Fibroblast of mammary gland (primary cell): ENCODE measurements around the gene LIMA1.
"Not testable (repeated sequence)": the region's sequence is repeated elsewhere in the genome, so short reads cannot be mapped to it uniquely, and the experiment has no call there.

ENCODE experiments used
- DNase-seq: peaks from one replicate; pipeline ENCODE4 v3.0.0-alpha.2; 2010; ENCODE audit warnings: low read depth
- H3K4me3 ChIP-seq: 2 replicates; pipeline ENCODE4 v1.5.1; 2011; ENCODE audit warnings: low read depth, mild to moderate bottlenecking, low read length, moderate library complexity; ENCODE audit not compliant: control insufficient read depth
- TF ChIP-seq, protein P1 (sequence below): conservative IDR thresholded peaks from 2 replicates; pipeline ENCODE4 v1.5.1; 2011; ENCODE audit warnings: low read depth, low read length, inconsistent platforms; ENCODE audit not compliant: control insufficient read depth, insufficient read depth

Gene LIMA1

DNA sequence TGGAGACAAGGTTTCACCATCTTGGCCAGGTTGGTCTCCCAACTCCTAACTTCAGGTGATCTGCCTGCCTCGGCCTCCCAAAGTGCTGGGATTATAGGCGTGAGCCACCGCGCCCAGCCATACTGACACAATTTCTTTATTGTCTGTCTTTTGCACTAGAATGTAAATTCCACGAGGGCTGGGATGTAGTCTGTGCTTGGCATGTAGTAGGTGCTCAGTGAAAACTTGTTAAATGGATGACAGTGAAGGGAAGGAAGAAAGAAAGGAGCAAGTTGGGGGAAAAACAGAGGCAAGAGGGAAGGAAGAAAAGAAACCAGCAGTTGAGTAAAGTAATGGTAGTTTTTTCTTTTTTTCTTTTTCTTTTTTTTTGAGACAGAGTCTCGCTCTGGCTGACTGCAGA, 53.1 kb downstream of the LIMA1 start:
- H3K4me3 ChIP-seq, result no peak overlapping the region
- TF ChIP-seq, protein P1, sequence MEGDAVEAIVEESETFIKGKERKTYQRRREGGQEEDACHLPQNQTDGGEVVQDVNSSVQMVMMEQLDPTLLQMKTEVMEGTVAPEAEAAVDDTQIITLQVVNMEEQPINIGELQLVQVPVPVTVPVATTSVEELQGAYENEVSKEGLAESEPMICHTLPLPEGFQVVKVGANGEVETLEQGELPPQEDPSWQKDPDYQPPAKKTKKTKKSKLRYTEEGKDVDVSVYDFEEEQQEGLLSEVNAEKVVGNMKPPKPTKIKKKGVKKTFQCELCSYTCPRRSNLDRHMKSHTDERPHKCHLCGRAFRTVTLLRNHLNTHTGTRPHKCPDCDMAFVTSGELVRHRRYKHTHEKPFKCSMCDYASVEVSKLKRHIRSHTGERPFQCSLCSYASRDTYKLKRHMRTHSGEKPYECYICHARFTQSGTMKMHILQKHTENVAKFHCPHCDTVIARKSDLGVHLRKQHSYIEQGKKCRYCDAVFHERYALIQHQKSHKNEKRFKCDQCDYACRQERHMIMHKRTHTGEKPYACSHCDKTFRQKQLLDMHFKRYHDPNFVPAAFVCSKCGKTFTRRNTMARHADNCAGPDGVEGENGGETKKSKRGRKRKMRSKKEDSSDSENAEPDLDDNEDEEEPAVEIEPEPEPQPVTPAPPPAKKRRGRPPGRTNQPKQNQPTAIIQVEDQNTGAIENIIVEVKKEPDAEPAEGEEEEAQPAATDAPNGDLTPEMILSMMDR, result no peak
- DNase-seq, result no peak

DNA sequence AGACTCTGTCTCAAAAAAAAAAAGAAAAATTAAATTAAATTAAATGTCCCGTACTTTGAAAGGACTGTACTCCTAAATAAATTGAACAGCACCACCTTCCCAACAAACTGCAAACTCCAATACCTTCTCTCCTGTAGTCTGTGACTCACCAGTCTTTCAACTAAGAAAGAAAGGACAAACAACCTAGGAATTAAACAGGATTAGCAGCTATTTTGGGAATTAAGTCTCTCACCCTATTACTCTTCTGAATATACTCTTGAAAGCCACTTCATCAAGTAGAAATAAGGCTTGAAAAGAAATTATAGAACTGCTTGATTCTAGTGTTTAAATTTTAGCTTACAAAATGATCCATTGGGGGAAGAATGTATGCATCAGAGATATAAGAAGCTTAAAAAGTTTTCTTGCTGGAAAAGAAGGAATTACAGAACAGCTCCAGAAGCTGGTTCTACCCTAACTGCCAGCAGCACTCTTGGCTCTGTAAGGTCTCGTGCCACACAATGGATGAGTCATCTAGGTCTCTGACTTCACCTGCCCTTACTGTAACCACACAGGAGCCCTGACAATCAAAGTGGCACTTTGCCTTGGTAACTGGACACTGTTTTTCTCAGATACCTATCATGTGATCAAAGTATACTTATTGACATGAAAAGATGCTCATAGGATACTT, 59.2 kb downstream of the LIMA1 start:
- TF ChIP-seq, protein P1, result no peak

DNA sequence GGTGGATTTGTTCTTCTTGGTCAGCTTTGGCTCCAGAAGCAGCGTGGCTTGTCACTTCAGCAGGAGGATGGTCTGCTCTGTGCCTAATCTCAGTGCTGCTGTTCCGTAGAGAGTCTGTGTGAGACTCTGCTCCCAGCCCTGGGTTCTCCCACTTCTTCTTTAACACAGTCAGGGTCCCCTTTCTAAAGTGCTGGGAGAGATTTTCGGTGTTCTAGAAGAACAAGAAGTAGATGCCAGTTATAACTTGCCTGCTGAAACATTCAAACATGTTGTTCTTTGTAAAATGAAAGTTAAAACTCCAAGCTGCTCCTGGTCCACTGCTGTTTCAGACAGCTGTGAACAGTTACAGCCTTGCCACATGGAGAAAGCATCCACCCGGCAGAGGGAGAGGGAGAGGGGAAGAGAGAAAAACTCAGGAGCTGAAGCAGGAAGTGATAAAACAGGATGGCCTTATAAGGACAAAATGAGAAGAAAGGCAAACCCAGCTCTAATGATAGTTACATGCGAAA, 61.0 kb downstream of the LIMA1 start:
- H3K4me3 ChIP-seq, result peak overlapping the region; percentile 100
- TF ChIP-seq, protein P1, result peak; percentile 48
- DNase-seq, result peak; percentile 91

More for the DNA sequence above, 59.2 kb downstream of the LIMA1 start:
- H3K4me3 ChIP-seq, result no peak overlapping the region
- DNase-seq, result no peak

DNA sequence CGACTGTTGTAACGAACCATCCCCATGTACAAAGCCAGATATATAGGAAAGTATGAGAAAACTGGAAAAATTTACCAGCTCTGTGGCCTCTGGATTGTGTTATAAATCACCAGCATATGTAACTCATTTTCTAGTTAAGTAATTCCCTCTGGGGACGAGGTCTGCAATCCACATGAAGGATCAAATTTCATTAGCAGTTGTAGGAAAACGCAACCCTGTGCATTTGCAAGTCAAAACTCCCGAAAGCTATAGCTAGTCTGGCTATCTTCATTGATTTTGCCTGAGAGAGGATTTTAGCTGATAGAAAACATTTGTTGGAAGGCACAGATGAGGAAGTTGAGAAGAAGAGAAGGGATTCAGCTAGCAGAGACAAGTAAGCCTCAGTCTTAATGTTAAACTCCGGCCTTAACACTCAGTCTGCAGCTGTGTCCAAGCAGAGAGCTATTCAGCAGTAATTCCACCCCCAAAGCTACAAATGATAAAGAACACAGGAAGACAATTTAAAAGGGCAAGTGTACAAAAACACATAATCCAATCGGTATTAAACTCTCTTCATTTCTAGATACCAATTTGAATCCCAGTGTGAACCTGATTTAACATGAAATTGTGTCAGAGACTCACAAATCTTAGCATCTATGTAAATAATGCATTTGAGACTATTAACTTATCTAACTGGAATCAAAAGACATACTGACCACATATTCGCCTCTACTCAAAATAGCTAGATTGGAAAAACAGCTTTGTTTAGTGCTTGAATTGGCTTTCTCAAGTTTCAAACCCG, 61.9 kb downstream of the LIMA1 start:
- peak; percentile 96 for DNase-seq
- TF ChIP-seq, protein P1, result no peak
- peak overlapping the region; percentile 100 for H3K4me3 ChIP-seq

DNA sequence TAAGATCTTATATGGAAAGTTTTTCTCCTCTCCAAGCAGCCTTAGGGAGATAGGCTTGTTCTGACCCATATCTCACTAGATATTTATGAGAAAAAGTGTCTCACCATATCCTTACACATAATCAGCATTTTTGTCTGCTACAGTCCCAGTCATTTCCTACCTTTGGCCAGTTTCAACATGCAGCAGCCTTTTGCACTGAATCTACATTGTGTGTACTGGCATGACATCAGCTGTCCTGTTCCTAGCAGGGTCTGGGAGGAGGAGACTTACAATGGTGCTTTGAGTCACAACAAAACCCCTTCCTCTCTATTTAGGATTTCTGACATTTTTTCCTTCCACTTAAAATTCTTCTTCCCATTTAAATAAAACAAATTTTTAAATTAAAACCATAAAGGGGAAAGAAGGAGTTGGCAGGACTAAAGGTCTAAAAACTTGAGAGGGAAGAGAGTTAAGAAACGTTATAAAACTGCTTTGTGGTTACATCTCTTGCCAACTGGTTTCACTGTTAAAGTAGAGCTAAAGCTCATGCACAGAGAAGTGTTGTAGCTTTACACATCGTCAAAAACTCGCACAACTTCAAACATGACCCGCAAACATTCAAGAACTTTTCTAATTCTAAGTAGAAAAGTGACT, 62.8 kb downstream of the LIMA1 start:
- peak overlapping the region; percentile 100 for H3K4me3 ChIP-seq
- DNase-seq, result peak; percentile 82

DNA sequence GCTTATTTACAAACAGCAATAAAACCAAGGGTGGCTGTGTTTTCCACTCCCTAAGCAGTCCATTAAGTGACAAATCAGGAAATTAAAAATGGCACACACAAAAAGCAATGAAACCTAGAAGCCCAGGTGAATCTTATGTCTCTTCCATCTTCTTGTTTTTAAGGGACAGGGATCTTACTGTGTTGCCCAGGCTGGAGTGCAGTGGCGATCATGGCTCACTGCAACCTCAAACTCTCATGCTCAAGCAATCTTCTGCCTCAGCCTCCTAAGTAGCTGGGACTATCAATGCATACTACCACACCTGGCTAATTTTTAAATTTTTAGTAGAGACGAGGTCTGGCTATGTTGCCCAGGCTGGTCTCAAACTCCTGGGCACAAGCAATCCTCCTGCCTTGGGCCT, 63.8 kb downstream of the LIMA1 start:
- peak overlapping the region; percentile 100 for H3K4me3 ChIP-seq
- no peak for DNase-seq
- TF ChIP-seq, protein P1, result no peak

More for the DNA sequence above, 62.8 kb downstream of the LIMA1 start:
- TF ChIP-seq, protein P1, result no peak

DNA sequence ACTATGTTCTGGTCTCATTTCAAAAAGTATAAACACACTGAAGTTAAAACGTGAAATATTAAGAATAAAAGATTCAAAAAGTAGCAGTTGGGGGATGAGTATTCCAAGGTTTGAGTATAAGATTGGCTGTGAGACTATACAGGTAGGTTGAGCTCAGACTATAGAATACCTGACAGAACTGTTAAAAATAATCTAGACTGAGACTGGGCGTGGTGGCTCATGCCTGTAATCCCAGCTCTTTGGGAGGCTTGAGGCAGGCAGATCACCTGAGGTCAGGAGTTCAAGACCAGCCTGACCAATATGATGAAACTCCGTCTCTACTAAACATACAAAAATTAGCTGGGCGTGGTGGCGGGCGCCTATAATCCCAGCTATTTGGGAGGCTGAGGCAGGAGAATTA, 64.3 kb downstream of the LIMA1 start:
- DNase-seq, H3K4me3 ChIP-seq: not testable (repeated sequence)
